Hepatic stellate cell (primary cell): ENCODE data around the gene NDUFS6.

ENCODE experiments used
- DNase-seq: peaks from one replicate; pipeline ENCODE4 v3.0.0; 2011; ENCODE audit warnings: low spot score

NDUFS6 gene

GRCh38 chr5:1801222-1801966 is at the start of gene NDUFS6:
Gene NDUFS6 (plus strand): TSS chr5:1801407. CDS start chr5:1801418, 11 bp downstream.
- DNase-seq, result peak; percentile 76

DNA sequence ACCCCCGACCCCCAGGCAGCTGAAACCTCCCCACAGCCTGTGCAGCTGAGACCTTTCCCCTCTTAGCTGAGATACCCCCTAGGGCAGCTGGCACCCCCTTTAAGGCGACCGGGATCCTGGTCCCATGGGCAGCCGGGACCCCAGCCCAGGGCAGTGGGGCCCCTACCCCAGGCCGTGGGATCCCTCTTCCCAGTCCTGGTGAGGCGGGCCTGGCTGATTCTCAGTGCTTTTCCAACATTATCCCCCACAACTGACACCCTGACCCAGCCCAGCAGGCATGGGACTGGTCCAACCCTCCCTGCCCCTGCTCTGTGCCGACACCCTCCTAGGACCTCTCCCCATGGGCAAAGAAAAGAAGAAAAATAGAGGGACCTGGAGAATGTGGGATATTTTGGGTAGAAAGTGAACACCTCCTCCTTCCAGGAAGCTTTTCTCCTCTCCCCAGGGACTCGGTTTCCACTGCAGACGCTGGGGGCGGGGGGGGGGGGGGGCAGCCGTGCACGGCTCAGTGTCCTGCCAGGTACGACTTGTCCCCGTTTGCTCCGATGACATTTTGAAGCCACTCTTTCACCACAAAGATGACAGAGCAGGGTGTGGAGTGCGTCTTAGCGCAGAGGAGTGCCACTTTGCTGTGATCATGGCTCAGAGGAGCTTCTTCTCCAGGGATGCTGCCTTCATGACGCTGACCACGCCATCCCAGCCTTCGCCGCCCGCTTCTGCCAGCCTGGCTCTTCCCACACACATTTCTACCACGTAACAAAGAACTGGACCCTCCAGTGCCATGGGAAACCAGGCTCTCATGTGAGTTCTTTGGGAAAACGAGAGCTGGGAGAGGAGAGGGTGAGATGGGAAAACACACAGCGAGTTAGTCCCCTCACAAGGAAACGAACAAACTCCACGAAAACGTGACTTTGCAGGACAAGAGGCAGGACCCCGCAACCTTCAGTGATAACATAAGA is 49.1 kb upstream of the NDUFS6 start:
- DNase-seq, result no peak

DNA sequence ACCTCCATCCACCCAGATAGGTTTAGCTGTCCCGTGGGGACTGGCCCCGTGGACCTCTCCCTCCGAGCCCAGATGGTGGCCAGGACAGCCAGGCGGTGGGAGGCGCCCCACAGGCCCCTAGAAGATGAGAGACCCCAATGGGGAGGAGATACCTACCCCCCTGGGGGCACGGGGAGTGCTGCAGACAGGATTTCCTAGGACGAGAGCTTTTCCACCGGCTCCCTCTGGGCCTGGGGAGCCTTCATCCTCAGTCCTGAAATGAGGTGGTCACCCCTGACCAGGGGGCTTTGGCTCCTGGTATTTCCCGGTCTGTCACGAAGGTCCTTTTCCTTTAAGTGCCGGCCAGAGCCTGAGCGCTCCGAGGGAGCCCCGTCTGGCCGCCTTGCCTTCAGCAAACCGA is 48.3 kb upstream of the NDUFS6 start:
- DNase-seq, result no peak

GRCh38 chr5:1753490-1753889 is 47.7 kb upstream of the NDUFS6 start:
- DNase-seq, result no peak

- DNase-seq, result no peak
These were observed 46.5 kb upstream of the NDUFS6 start for GRCh38 chr5:1754531-1755220.

DNA sequence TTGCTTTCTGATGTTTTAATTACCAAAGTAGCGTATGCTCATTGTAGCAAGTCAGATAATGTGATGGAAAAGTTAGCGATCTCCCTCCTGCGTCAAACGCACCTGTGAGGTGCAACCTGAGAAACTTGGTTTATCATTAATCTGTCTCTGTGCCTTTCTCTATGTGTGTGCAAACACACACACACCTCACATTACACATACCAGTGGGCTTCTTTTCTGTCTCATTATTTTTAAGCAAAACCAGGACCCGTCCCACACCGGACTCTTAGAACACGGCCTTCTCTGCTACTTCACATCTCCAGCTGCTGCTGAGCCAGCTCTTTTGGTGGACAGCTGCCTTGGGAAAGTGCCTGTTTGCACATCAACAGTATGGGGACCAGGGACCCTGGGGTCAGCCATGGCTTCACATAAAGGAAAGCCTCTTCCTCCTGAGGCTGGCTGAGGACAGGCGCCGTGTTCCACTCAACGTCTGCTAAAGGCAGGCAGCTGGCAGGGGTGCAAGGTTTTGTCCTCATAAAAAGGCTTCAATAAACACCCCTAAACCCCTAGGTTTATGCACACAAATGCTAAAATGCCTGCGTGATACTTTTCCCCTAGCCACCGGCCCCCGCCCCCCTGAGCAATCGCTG is 45.8 kb upstream of the NDUFS6 start:
- no peak for DNase-seq

DNA sequence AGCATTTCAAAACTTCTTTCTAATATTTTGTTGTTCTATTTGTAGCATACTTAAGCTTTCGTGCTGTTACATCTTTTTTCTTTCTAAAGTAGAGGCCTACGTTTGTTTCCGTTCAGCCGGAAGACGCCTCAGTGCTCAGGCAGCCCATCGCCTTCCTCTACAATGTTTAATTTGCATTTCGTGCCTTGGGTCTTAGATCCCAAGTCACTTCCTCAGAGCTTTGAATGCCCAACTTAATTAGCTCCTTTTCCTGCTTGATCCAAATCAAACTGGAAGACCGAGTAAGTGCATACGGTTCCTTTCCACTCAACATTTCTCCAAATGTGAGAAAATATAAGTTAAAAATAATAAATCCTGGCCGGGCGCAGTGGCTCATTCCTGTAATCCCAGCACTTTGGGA is 44.7 kb upstream of the NDUFS6 start:
- DNase-seq, result no peak

DNA sequence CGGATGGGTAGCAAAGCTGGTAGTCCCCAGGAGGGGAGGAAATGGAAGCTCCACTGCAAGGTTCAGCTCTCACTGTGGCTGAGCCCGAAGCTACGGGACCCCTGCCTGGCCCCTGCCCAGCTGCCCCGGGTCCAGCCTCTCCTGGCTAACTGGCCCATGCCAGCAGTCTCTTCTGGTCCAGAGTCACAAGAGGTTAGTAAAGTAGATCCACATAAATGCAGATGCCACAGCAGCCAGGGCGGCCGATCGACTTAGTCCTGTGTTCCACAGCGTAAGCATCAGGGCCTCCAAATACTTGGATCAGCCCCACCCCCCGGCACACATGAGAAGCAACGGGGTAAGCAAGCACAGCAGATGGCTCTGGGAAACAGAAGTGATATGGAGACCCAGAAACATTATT is 43.7 kb upstream of the NDUFS6 start:
- DNase-seq, result no peak

DNA sequence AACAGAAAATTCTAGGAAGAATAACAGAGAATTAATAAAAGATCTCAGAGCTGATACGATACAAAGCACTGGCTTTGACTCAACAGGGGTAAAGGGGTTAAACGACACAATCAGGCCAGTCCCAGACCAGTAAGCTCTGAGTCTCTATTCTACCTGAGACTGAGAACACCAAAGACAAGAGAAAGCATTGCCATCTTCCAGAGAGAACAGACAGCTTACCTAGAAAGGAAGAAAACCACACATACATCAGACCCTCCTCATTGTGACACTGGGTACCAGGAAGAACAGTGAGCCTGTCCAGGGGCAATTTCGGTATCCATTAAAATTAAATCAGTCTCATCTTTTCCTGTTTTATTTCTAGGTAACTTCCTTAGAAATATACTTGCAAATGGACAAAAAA is 42.6 kb upstream of the NDUFS6 start:
- no peak for DNase-seq

- no peak for DNase-seq
These were observed 41.7 kb upstream of the NDUFS6 start for GRCh38 chr5:1759378-1759970.

DNA sequence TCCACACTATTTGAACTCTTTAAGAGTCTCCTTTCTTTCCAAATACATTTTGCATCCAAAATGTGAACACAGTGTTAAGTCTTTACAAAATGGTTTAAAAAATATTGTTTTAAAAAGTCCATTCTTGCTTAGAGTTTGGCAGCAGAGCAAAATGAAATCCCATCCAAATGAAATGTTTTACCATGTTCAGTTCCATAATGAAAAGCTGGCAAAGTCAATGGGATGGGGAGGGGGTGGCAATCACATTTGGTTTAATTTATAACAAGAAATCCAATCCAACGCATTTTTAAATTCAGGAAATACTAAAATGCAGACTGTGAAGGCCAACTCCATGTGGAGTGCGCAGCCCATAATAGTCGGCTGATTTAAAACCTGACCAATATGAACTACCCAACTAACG is 41.0 kb upstream of the NDUFS6 start:
- DNase-seq, result no peak

GRCh38 chr5:1760656-1761452 is 40.4 kb upstream of the NDUFS6 start:
- no peak for DNase-seq

DNA sequence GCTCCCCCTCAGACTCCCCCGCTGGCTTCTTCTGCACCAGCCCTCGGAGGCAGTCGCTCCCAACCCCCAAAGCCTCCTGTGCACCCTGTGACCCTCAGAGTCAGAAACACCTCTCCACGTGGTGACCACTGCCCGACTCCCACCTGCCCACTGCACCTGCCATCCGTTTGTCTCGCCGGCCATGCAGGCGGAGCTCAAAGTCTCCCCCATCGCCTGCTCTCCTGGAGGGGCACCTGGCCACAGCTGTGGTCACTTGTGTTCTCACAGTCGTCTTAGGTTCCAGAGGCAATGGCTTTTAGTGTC is 39.8 kb upstream of the NDUFS6 start:
- no peak for DNase-seq

DNA sequence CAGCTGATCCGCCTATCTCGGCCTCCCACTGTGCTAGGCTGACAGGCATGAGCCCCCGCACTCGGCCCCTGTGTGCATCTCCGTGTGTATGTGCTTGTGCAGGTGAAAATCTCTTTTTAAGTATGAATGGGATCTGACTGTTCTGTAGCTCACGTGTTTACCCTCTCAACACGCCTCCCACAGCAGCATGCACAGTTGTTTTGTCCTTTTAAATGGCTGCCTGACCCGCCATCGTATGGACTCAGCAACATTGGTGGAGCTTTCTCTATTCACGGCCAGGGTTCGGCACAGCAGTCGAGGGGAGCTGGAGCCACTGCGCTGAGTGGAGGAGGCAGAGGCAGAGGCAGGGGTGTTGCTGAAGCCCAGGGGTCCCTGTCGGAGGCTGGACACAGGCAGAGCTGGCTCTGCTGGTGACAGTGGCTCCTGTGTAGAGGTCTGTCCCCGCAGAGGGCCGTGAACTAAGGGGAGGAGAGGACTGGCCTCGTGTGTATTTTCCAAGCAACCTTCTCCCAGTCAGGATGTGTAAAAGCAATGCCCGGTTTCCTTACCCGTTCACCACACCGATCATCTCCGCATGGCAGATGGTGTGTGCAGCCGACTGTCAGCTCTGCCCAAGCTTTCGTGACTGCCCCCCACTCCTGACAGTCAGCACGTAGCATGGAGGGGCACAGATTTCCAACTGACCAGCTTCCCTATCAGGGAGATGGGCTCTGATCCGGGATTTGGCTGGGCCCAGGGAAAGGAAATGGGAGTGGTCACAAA is 38.9 kb upstream of the NDUFS6 start:
- no peak for DNase-seq

DNA sequence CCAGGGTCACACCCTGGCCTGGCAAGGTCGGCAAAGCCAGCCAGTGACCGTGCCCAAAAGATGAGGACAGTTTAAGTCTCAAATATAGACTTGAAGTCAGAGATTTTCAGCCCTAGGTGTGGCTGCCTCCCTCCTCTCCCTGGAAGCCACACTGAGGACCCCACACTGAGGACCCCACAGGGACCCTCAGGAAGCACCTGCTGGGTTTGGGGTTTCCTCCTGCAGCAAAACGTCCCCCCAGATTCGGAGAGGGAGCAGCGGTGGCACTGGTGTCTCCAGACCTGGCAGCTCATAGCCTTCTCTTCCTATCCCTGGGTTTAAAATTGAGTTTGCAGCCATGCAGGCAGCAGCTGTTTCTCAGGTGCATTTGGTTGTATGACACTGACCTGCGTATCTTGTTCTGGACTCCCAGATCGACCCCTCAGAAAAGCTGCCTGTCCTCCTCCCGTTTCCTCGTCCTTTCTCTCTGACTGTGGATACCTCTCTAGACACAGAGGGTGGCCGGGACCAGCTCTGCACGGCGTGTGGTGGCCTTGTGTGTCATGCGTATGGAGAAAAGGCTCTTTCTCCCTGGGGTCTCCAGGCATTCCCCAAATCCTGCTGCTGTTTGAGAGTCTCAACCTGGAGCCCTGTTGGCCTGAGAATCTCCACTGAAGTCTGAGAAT is 38.2 kb upstream of the NDUFS6 start:
- no peak for DNase-seq

DNA sequence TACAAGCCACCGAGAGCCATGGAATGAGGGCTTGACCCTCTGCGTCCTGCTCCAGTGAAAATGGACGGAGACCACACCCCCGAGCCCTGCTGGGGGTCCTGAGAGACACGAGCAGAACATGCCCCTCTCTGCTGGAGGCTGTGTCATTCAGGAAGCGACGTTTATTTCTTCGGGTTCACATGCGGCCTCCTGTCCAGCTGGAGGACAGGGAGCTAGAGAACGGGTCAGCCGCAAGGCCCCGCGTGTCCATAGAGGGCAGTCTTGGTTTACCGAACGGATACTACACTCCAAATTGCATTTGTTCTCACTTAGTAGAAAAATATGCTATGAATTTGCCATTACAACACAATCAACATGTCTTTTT is 37.7 kb upstream of the NDUFS6 start:
- peak; percentile 91 for DNase-seq

- DNase-seq, result no peak
These were observed 37.1 kb upstream of the NDUFS6 start for GRCh38 chr5:1763960-1764605.

DNA sequence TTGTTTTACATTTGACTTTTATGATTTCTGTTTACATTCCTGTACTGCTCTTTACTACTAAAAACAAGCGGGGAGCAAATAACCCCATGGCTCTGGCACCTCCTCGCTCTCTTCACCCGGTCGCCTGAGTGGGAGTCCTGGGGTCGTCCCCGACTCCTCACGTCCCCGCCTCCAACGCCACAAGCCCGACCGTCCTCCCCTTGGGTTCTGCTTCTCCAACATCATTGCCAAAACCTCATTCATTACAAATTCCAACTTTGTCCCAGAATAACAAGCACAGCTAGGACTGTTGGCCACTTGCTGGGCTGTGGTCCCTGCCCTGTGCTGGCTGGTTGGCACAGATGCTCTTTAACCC is 36.6 kb upstream of the NDUFS6 start:
- no peak for DNase-seq

GRCh38 chr5:1765141-1765879 is 35.9 kb upstream of the NDUFS6 start:
- no peak for DNase-seq
